NCI-H510A treated with DMSO at 0.1 percent for 48 hours (cell line): ENCODE measurements around the gene KIF22.

Source experiments
- DNase-seq: peaks from one replicate; lab custom pipeline; 2025; lab: John Stamatoyannopoulos, UW

The KIF22 gene

GRCh38 chr16:29804020-29804419, 13.5 kb downstream of the KIF22 start:
- no peak for DNase-seq

- DNase-seq: peak; percentile 78
Measured at GRCh38 chr16:29804455-29805231, 14.1 kb downstream of the KIF22 start.

- peak; percentile 96 for DNase-seq
Measured at GRCh38 chr16:29805232-29806098, 14.9 kb downstream of the KIF22 start.

GRCh38 chr16:29806099-29806579, 15.6 kb downstream of the KIF22 start, which contains the start of gene MAZ:
Gene MAZ, plus strand, starts transcription at chr16:29806529. Its CDS starts 173 bp downstream, at chr16:29806702.
- DNase-seq: peak; percentile 94

- DNase-seq: peak; percentile 73
Measured at GRCh38 chr16:29806641-29807425, 16.3 kb downstream of the KIF22 start.

GRCh38 chr16:29807426-29808218, 17.1 kb downstream of the KIF22 start:
- DNase-seq: peak; percentile 92

GRCh38 chr16:29808219-29808900, 17.8 kb downstream of the KIF22 start:
- no peak for DNase-seq

- DNase-seq: no peak
Measured at GRCh38 chr16:29809031-29809747, 18.6 kb downstream of the KIF22 start.

GRCh38 chr16:29809850-29810698, 19.5 kb downstream of the KIF22 start:
- DNase-seq: no peak

- DNase-seq: no peak
Measured at GRCh38 chr16:29810699-29811169, 20.2 kb downstream of the KIF22 start.

GRCh38 chr16:29811170-29811895, 20.8 kb downstream of the KIF22 start:
- peak; percentile 94 for DNase-seq

- DNase-seq: peak; percentile 71
Measured at GRCh38 chr16:29811896-29812665, 21.5 kb downstream of the KIF22 start, which contains the start of gene PRRT2. Gene PRRT2, plus strand, starts transcription at chr16:29812193. Its CDS starts 862 bp downstream, at chr16:29813055.

GRCh38 chr16:29812754-29813643, 22.4 kb downstream of the KIF22 start:
- no peak for DNase-seq

GRCh38 chr16:29813644-29814562, 23.4 kb downstream of the KIF22 start:
- no peak for DNase-seq

GRCh38 chr16:29814592-29814991, 24.0 kb downstream of the KIF22 start:
- no peak for DNase-seq
